GM19240 (cell line): ENCODE data around the gene DTNBP1.

ENCODE experiments used
- DNase-seq: peaks from one replicate; pipeline ENCODE4 v3.0.0; 2011; ENCODE audit warnings: low spot score; ENCODE audit not compliant: insufficient read length

DTNBP1 gene

DNA sequence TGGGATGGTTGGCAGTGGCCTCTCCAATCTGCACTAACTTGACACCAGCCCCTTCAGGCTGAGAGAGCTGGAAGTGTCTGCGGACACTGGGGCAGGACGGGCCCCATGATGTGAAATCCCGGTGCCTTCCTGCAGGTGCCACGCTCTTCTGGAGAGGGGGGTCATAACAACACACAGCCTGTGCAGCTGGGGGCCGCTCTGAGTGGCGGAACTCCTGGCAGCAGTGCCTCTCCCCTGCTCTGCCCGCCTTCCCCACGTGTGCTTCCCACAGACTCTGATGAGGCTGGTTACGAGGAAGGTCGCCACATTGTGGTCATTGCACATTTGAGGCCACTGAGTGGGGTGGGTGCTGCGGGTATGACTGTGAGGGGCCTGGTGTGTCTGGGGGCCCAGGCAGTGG, 145.2 kb downstream of the DTNBP1 start:
- DNase-seq = no peak

DNA sequence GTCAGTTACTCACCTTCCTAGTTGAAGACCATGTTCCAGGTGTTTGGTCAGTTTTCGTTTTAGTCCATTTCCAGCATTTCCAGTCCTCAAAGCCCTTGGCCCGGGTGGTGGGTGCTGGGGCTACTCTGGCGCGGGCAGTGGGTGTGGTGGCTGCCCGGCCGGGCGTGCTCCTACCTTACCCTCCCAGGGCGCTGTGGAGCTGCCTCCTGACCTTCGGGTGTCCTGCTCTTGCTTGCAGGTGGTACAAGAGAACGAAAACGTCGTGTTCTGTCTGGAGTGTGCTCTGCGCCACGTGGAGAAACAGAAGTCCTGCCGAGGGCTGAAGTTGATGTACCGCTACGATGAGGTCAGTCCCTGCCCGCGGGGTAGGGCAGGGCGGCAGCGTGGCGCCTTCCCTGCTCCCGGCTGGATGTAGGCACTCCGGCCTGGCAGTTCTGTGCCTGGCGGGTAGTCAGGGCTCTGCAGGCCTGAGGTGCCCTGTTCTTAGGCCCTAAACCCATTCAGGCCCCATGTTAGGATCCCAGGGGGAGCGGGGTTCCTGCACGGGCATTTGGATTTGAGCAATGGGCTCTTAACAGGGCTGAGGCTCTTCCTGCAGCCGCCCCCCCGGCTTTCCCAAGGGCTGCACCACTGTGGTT, 145.8 kb downstream of the DTNBP1 start:
- no peak for DNase-seq

DNA sequence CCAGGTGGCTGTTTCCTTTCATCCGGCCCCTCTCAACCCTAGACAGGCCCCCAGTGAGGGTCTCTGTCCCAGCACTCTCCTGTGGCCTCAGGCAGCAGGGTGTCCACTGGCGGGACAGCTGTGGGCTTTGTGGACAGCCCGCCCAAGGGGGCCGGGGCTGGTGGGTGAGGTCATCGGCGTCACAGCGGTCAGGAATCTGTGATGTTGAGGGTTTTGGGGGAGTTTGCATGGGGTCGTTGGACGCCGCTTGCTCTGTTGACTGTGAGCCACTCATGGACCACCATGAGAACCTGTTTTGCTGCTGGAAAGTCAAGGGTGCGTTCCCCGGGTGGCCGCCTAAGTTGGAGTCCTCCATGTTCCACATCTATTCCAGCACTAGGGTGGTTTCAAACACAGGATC, 146.4 kb downstream of the DTNBP1 start:
- no peak for DNase-seq

DNA sequence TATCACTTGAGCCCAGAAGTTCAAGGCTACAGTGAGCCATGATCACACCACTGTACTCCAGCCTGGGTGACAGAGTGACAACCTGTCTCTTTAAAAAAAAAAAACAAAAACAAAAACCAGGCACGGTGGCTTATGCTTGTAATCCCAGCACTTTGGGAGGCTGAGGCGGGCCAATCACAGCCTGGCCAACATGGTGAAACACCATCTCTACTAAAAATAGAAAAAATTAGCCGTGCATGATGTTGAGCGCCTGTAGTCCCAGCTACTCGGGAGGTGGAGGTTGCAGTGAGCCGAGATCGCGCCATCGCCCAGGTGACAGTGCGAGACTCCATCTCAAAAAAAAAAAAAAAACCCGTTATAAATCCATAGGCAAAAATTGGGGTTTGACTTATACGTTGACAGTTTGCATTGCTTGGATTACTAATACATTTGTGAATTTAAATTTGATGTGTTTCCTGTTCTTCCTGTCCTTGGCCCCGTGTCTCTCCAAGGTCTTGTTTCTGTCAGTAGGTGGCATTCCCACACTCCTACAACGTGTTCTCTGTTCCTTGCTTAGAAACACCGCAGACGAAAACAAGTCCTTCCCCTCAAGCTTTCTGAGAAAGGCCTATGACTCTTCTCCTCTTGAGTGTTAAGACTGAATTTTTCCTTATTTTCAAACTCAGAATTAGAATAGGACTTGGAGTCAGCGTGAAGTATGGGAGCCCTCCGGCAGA, 147.0 kb downstream of the DTNBP1 start:
- no peak for DNase-seq

DNA sequence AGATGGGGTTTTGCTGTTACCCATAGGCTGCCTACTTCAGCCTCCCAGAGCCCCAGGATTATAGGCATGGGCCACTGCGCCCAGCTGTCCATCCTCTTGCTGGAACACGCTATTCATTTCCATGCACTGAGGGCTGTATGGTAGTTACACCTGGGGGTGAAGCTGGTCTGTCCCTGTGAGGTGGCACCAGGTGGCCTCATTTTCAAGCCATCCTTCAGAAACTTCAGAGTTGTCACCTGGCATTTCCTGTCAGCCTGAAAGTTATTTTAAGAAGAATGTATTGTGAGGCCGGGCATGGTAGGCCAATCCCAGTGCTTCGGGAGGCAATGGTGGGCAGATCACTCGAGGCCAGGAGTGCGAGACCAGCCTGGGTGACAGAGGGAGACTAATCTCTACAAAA, 147.6 kb downstream of the DTNBP1 start:
- DNase-seq = no peak

DNA sequence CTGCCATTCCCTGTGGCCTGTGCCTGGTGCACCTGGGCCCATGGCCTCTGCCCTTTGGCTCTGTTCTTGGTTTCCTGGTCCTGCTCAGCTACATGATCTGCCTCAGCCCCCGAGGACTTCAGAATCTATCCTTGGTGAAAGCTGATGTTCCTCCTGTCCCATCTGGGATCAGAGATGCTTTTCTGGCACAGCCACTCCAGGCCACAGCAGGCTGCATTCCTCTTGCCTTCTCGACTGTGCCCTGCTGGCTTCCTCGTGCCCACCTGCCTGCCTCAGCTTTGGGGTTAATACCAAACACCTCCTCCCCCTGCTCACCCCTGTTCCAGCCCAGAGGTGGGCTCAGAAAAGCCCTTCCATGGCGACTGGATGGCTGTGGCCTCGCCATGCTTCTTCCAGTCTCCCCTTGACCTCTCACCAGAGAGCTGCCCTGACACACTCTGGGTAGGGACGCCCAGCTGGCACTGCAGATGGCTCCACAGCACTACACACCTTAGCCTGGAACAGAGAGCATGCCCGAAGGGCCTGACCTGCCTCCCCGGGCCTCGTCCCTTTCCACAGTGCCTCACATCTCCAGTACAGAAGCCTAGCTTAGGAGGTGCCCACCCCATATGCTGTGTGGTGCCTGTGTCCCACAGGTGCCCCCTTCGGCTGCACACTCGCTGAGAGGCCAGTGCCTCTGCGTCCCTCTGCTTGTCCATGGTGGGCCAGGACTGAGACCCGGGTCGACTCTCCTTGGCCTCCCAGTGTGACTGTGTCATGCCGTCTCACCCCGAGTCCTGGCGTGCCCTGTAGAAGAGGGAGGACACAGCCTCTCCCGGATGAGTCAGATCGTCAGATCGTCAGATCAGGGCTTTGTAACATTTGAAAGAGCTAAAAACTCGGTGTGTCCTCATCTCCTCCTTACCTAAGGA, 148.8 kb downstream of the DTNBP1 start:
- no peak for DNase-seq

DNA sequence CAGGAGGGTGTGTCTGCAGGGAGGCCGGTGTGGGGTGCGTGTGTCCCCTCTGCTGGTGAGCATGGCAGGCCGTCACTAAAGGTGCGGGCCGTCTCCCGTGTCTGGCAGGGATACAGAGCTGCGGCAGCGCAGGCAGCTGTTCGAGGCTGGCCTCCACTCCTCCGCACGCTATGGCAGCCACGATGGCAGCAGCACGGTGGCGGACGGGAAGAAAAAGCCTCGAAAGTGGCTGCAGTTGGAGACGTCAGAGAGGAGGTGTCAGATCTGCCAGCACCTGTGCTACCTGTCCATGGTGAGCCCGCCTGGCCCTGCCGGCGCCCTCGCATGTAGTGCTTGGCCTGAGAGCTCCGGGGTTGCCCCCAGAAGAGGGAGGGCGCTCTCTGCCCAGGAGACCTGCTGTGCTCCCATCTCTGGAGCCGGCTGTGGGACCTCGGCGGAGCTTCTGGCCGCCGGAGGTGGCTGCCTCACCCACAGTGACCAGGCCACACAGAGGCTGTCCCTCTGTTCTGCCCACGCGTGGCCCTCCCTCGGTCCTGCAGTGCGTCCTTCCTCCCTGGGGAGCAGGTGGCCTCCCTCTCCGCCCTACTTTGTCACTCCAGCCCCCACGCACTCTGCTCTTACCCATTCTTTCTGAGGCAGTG, 149.6 kb downstream of the DTNBP1 start:
- DNase-seq = no peak

DNA sequence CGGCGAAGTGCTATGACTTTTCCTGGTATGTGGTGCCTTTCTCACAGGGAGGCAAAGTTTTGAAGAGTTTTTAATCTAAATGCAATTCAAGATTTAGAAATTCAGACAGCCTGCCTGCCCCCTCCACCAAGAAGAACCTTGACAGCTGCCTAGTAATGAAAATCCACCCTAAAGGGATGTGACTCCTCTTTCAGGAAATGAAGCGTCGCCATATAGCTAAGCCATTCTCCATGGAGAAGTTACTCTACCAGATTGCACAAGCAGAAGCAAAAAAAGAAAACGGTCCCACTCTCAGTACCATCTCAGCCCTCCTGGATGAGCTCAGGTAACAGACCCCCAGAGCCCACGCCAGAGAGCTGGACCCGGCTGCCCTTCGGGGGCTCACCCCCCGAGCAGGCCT, 150.1 kb downstream of the DTNBP1 start:
- no peak for DNase-seq

DNA sequence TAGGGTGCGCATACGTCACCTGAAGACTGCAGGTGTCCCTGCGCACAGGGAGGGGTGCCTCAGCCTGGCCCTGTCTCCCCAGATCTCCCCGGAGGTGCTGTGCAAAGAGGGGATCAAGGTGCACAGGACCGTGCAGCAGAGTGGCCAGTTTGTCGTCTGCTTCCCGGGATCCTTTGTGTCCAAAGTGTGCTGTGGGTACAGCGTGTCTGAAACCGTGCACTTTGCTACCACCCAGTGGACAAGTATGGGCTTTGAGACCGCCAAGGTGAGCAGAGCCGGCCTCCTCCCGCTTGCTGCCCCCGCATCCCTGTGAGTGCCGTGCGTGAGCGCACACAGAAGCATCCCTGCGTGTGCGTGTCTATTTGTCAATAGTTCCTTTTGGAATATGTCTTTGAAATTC, 150.7 kb downstream of the DTNBP1 start:
- DNase-seq = no peak

DNA sequence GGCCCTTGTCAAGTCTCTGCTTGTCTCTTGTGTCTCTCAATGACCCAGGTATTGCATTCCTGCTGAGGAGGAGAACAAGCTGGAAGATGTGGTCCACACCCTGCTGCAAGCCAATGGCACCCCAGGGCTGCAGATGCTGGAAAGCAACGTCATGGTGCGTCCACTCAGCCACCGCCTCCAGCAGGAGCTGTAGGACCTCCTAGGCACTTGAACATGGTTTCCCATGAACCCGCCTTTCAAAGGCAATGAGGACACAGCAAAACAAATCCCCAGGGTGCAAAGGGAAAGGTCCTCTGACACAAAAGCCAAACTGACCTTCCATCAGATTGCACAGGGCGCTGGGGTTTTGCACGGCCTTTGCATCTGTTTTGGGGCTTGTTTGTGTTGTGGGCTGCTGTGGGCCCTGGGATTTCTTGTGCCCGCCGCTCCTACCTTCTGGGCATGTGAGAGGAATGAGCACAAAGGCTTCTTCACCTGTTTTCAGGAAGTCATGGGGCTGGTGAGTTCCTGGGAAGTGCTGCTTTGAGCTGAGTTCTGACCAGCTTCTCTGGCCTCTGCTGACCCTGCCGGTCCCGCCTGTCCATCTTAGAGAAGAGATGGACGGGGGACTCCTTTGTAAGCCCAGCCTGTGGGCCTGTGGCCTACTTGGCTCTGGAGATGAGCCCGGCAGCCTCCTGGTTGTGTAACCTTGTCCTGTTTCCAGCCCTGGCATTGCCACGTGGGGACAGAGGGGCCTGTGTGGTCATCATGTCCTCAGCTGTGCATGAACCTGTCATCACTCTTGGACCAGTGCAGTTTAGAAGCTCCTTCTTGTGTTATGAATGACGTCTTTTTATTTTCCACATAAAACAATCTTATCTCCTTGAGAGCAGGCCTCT, 151.3 kb downstream of the DTNBP1 start:
- DNase-seq = no peak

DNA sequence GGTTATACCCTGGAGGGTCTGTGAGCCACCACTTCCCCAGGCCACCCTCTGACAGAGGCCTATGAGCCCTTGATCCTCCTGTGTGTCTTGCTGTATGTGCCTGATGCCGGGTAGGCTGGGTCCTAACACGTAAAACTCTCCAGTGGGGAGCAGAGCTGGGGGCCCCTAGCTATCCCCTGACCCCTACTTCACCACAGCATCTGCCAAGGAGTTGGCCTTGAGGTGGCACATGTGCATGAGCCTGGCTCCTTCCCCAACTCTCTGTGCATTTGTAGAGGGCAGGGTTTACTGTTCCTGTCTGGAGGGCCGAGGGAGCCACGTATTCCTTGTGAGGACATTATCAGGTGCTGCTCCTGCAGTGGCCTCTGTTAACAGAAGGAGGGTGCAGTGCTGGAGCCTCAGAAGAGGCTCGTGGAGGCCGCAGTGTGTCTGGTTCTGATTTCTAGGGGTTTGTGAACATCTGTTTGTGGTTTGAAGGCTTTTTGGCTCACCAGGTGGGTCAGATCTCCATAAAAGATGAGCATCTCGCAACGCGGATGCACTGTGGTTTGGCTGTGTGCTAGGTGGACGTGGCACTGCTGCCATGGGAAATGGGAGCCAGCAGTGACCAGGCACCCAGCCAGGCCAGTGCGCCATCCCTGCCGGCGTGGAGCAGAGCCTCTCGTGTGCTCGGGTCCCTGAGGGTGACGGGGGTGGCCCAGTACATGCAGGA, 152.1 kb downstream of the DTNBP1 start:
- no peak for DNase-seq

DNA sequence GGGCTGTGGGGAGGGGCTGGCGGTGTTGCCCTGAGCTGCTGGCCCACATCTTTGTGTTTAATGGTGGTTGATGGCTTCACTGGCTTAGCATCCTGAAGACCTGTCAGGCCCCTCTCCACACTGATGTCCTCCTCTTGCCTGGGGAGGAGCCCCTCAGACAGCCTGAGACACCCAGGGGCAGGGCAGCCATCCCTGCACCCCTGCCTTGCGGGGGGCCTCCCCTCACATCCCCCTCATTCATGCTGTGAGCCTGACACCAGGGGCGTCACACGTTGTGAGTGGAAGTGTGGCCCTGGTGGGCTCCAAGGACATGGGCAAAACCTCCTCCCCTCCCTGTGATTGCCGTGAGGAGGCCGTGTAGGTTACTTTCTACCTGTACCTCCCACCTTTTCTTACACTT, 152.7 kb downstream of the DTNBP1 start:
- DNase-seq = no peak

DNA sequence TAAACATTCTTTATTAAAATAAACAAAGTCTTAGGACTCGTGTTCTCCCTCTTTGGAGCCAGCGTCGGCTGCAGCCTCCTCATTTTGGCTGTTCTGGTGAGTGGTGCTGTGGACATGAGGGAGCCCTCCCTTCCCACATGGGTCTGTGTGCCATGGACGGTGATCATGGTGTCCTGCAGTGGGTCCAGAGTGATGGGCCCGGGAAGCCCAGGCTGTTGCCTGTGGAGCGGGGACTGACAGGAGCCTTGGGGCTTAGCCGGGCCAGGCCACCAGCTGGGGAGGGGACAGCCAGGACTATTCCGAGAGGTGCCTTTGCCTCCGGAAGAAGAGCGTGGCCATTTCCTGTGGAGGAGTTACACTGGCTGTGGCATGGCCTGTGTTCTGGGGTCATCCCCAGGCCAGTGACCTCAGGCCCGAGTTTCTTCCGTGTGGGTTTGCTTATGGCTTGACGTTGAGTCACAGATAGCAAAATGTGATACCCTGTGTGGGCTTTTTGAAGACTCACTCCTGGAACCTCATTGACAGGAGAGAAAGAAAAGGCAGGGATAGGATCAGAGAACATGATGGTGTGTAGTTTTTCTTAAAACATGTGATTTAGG, 153.4 kb downstream of the DTNBP1 start:
- DNase-seq = no peak

DNA sequence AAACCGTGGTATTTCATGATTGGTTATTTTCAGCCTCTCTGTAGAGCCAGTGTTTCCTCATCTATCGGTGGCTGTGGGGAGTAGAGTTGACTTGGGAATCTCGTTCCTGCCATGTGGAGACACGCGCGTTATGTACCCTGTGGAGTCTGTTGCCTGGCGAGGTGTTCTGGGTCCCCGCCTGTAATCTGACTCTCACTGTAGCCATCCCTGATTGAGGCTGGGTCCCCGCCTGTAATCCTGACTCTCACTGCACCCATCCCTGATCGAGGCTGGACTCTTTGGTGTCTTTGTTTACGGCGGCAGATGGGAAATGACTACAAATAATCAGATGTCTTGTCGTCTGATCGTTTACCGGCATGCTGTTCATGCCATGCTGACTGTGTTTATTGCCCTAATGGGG, 153.9 kb downstream of the DTNBP1 start:
- DNase-seq = no peak

DNA sequence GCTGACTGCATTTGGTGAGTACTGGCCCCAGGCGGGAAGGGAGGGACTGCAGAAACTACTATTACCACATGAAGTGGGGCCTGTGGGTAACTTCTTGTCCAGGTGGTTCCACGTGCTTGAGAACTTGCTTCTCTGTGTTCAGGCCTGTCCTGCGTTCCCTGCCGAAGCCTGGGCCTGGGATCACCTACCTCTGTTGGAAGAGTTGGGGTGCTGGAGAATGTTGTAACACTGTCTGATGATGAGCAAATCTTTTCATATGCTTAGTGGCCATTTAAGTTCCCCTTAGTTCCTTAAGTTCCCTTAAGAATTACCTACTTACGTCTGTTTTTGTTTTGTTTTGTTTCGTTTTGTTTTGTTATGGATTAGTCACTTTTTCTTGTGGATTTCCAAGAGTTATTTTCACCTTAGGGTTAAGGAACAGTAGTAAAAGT, 154.4 kb downstream of the DTNBP1 start:
- DNase-seq = no peak

DNA sequence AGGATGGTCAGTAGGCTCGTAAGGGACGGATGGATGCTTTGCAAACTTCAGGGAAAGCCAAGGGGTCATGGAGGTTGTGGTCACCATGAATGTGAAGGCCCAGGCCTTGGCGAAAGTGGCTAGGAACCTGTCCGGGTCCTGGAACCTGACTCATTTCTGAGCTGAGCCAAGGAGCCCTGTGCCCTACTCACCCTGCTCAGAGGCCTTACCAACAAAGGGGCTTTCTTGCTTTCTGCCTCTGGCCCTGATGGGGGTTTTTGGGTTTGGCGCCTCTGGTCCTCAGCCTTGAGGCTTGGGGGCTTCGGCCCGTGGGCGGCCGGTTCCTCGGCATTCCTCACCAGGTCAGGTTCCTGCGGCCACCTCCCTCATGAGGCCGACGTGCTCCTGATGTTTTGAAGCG, 155.1 kb downstream of the DTNBP1 start:
- no peak for DNase-seq

DNA sequence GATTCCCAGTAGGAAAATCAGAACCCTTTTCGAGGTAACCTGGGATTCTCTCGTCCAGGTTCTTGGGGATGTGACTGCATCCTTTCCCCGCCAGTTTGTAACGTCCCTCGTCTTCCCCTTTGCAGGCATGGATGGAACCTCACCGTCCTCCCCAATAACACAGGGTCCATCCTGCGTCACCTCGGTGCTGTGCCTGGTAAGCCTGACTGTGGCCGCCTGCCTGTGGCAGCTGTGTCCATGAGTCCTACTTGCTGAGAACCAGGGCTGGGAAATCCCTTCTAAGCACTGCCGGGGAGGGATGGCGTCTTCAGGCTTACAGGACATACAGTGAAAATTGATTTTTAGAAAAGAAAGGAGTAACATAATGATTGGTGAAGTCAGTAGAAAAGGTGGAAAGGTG, 155.6 kb downstream of the DTNBP1 start:
- no peak for DNase-seq

DNA sequence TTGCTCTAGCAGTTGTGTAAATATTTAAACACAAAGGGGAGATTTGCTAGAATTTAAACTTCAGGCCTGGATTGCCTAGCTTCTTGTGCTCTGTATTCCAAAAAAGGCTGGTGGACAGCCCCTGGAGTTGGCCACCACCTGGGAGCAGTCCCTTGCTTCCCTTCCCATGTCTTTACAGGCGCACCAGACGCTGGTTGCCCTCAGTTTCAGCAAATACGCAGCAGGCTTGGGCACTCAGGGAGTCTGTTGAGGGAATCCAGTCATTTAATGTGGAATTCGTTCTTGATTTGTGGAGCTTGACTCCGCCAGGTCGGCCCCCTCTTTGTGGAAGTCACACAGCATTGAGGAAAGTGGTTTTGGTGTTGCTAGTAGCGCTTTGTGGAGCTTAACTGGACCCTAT, 156.8 kb downstream of the DTNBP1 start:
- no peak for DNase-seq

DNA sequence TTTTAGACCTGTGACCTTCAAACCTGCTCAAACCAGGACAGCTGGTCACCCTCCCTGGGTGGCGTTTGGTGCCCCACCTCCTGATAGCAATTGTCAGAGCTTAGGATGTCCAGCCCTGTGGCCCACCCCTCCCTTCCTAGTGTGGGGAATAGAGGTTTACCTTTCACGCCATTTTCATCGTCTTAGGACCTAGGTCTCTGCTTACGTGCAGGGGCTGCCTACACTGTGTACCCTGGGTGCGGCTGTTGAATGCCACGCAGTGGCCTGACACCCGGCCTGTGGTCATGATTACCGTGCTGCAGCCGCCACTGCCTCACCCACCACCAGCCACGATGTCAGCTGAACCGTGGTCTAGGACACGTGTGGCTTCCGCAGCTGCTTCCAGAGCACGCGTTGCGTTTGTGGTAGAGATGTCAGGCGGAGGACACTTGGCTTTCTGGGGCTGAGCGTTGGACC, 157.3 kb downstream of the DTNBP1 start:
- no peak for DNase-seq
